ES-I3 (cell line): ENCODE data around the gene EHMT1.

Source experiments
- H3K36me3 ChIP-seq: 2 replicates; pipeline ENCODE4 v1.6.1; 2013; ENCODE audit warnings: mild to moderate bottlenecking, low read length, control low read depth, moderate library complexity; ENCODE audit not compliant: insufficient read depth
- H3K4me1 ChIP-seq: 2 replicates; pipeline ENCODE4 v1.6.1; 2013; ENCODE audit warnings: mild to moderate bottlenecking, control low read depth, low read length; ENCODE audit not compliant: insufficient read depth
- H3K9ac ChIP-seq: 2 replicates; pipeline ENCODE4 v1.6.1; 2013; ENCODE audit warnings: low read depth, mild to moderate bottlenecking, low read length, moderate library complexity
- H3K9me3 ChIP-seq: 2 replicates; pipeline ENCODE4 v1.6.1; 2013; ENCODE audit warnings: mild to moderate bottlenecking, low read length, moderate library complexity; ENCODE audit not compliant: control insufficient read depth, insufficient read depth

EHMT1 gene

GRCh38 chr9:137825324-137825989, 206.7 kb downstream of the EHMT1 start:
- no peak overlapping the region for H3K9ac ChIP-seq
- no peaks in the 10 kb centered on the region for H3K9me3 ChIP-seq
- H3K4me1 ChIP-seq, result no peaks in the 10 kb centered on the region
- H3K36me3 ChIP-seq, result peaks cover 9% of the 10 kb centered on the region

- Histone ChIP-seq H3K9ac (no peak overlapping the region), H3K9me3 (no peaks in the 10 kb centered on the region), H3K4me1 (no peaks in the 10 kb centered on the region), H3K36me3 (peaks cover 5% of the 10 kb centered on the region)
These were observed 209.2 kb downstream of the EHMT1 start for GRCh38 chr9:137827908-137828526.

- Histone ChIP-seq H3K9ac (no peak overlapping the region), H3K4me1 (no peaks in the 10 kb centered on the region), H3K9me3 (no peaks in the 10 kb centered on the region), H3K36me3 (peaks cover 5% of the 10 kb centered on the region)
These were observed 209.9 kb downstream of the EHMT1 start for GRCh38 chr9:137828527-137829259.

- Histone ChIP-seq H3K9ac (no peak overlapping the region), H3K36me3 (peaks cover 5% of the 10 kb centered on the region), H3K4me1 (no peaks in the 10 kb centered on the region), H3K9me3 (no peaks in the 10 kb centered on the region)
These were observed 210.6 kb downstream of the EHMT1 start for GRCh38 chr9:137829260-137829996.

GRCh38 chr9:137832191-137832700, 213.4 kb downstream of the EHMT1 start:
- H3K4me1 ChIP-seq, result no peaks in the 10 kb centered on the region
- no peaks in the 10 kb centered on the region; the same call in 1 of the 2 replicates for H3K36me3 ChIP-seq
- no peak overlapping the region for H3K9ac ChIP-seq
- H3K9me3 ChIP-seq, result no peaks in the 10 kb centered on the region

GRCh38 chr9:137832830-137833590, 214.2 kb downstream of the EHMT1 start:
- H3K36me3 ChIP-seq, result no peaks in the 10 kb centered on the region; the same call in 1 of the 2 replicates
- H3K9me3 ChIP-seq, result no peaks in the 10 kb centered on the region
- no peaks in the 10 kb centered on the region for H3K4me1 ChIP-seq
- no peak overlapping the region for H3K9ac ChIP-seq

GRCh38 chr9:137833721-137834613, 215.2 kb downstream of the EHMT1 start:
- Histone ChIP-seq H3K9ac (no peak overlapping the region), H3K36me3 (no peaks in the 10 kb centered on the region; the same call in 1 of the 2 replicates), H3K9me3 (no peaks in the 10 kb centered on the region), H3K4me1 (no peaks in the 10 kb centered on the region)

- H3K36me3 ChIP-seq, result no peaks in the 10 kb centered on the region; the same call in 1 of the 2 replicates
- H3K4me1 ChIP-seq, result no peaks in the 10 kb centered on the region
- no peak overlapping the region for H3K9ac ChIP-seq
- H3K9me3 ChIP-seq, result no peaks in the 10 kb centered on the region
These were observed 216.2 kb downstream of the EHMT1 start for GRCh38 chr9:137834846-137835546.

- no peaks in the 10 kb centered on the region for H3K9me3 ChIP-seq
- no peak overlapping the region for H3K9ac ChIP-seq
- H3K4me1 ChIP-seq, result no peaks in the 10 kb centered on the region
- no peaks in the 10 kb centered on the region; the same call in 1 of the 2 replicates for H3K36me3 ChIP-seq
These were observed 217.5 kb downstream of the EHMT1 start for GRCh38 chr9:137836151-137836830.

- Histone ChIP-seq H3K4me1 (no peaks in the 10 kb centered on the region), H3K36me3 (no peaks in the 10 kb centered on the region; the same call in 1 of the 2 replicates), H3K9me3 (no peaks in the 10 kb centered on the region), H3K9ac (no peak overlapping the region)
These were observed 218.0 kb downstream of the EHMT1 start for GRCh38 chr9:137836831-137837241.

- H3K36me3 ChIP-seq, result no peaks in the 10 kb centered on the region; the same call in 1 of the 2 replicates
- H3K9ac ChIP-seq, result no peak overlapping the region
- no peaks in the 10 kb centered on the region for H3K4me1 ChIP-seq
- H3K9me3 ChIP-seq, result no peaks in the 10 kb centered on the region
These were observed 218.8 kb downstream of the EHMT1 start for GRCh38 chr9:137837345-137838278.
